GM19372 (cell line): ENCODE data around the gene POLD3.

Source experiments
- ATAC-seq: cut with Tn5 transposase; IDR thresholded peaks from one replicate; pipeline ENCODE4 v1.9.1; 2021; ENCODE audit warnings: mild to moderate bottlenecking, low read depth, moderate library complexity; ENCODE audit not compliant: unreplicated experiment

POLD3 gene

GRCh38 chr11:74672332-74672955 lies 80.1 kb downstream of the POLD3 start:
- no peak for ATAC-seq

GRCh38 chr11:74672956-74673692 lies 80.7 kb downstream of the POLD3 start:
- ATAC-seq: no peak

GRCh38 chr11:74673693-74674360 lies 81.4 kb downstream of the POLD3 start:
- no peak for ATAC-seq

GRCh38 chr11:74675761-74676160 lies 83.4 kb downstream of the POLD3 start:
- no peak for ATAC-seq

GRCh38 chr11:74676596-74676995 lies 84.2 kb downstream of the POLD3 start:
- ATAC-seq: no peak

DNA sequence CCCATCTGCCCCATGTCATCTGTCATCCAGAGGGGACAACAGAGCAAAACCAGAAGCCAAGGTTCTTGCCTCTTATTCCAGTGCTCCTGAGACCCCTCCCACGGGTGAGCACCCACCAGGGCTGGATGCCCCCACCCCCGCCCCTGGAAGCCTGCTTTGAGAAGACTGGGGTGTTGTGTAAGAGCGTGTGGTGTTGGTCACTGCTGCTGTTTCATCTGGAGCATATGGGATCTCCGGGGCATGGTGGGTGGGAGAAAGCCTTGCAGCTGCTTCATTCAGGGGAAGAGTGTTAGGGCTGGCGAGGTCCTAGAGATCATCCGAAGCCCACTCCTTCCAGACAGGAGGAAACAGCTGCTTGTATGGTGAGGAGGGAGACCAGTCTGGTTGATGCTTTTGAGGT lies 84.7 kb downstream of the POLD3 start:
- ATAC-seq: no peak

DNA sequence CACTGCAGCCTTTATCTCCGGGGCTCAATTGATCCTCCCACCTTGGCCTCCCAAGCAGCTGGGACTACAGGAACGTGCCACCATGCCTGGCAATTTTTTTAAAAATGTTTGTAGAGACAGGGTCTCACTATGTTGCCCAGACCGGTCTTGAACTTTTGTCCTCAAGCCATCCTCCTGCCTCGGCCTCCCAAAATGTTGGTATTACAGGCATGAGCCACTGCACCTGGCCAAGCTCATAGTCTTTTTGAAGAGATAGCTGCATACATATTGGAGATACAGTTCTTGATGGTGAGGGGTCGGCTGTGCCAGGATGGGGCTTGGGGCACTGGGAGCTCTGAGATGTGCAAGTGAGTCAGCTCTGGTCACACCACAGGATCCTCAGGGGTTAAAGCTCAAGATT lies 85.7 kb downstream of the POLD3 start:
- no peak for ATAC-seq

DNA sequence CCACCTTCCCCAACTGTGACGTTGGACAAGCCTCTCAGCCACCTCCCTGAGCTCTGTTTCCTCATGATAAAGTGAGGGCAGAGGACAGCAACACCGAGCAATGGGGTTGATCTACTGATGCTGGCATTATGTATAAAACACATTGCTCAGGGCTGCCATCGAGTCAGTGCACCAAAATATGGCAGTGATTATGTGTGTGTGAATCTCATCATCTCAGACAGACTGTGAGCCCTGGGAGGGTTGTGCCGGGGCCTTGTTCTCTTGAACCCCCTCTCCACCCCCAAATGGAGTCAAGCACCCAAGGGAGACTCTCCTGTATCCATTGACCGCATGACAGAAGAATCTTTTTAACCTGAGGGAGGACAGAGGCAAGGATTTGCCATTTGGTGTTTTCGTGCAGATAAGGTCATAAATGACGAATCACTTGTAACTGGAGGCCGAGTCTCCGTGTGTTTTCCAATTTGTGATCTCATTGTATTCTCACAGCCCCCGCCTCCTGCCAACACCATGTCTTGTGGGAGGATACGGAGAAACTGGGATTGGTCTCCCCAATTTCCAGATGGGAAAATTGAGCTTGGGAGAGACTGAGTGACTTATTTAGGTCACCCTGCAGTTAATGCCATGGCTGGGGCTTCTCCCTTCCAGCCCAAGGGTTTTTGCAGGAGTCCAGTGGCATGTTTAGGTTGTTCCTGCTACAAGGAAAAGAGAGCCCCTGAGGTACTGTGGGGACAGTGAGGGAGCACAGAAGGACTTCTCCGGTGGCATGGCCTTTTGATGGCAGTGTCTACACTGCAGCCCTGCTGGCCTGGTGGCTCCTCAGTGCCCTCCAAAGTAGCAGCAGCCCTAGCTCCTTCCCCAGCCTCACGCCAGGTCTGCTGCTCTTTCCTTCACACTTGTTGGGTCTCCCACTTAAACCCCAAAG lies 86.5 kb downstream of the POLD3 start:
- no peak for ATAC-seq

DNA sequence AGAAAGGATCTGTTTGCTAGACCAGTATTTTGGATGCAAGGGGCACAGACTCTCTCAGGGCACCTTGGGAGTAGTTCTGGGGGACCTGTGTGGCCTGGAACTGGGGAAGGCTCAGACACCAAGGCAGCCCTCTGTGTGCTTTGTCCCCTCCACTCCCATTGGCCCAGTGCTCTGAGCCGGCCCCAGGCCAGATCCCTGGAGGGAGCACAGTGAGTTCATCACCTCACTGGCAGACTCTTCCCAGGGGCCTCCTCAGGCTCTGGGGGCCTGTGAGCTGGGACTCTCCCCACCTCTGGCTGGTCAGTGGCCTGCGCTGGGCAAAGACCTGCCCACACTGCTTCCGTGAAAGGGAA lies 87.1 kb downstream of the POLD3 start:
- no peak for ATAC-seq

- ATAC-seq: no peak
These were observed 87.8 kb downstream of the POLD3 start for GRCh38 chr11:74680035-74680671.

DNA sequence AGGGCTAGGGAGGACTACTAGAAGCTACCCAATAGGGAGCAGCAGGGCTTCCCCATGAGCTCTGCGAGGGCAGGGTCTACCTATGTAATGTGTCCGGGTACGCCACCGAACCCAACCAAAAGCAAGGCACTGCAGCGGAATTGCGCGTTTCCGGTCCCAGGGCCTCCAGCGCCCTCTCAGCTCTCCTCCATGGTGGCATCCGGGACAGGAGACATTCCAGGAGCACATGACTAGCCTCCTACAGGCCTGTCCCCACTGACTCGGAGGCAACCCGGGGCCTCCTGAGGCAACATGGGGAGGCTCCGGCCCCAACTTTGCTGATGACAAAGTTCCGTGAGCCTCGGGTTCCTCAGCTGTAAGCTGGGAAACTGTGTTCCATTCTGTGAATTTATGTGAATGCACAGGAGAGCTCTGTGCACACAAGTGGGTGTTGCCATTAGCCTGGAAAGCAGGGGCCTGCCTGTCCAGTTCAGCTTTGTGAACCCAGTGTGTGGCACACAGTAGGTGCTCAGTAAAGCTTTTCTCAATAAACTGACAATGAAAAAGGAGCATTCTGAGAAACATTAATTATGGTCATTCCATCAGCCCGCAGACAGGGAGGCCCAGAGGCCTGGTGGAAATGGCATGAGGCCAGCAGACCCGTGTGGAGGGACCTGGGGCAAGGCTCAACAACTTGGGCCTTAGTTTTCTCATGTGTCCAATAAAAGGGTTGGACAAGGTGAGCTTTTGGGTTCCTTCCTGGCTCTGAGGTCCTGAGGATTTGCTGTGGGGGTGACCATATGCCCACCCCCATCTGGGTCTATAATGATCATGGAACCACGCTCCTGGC lies 88.5 kb downstream of the POLD3 start:
- no peak for ATAC-seq

DNA sequence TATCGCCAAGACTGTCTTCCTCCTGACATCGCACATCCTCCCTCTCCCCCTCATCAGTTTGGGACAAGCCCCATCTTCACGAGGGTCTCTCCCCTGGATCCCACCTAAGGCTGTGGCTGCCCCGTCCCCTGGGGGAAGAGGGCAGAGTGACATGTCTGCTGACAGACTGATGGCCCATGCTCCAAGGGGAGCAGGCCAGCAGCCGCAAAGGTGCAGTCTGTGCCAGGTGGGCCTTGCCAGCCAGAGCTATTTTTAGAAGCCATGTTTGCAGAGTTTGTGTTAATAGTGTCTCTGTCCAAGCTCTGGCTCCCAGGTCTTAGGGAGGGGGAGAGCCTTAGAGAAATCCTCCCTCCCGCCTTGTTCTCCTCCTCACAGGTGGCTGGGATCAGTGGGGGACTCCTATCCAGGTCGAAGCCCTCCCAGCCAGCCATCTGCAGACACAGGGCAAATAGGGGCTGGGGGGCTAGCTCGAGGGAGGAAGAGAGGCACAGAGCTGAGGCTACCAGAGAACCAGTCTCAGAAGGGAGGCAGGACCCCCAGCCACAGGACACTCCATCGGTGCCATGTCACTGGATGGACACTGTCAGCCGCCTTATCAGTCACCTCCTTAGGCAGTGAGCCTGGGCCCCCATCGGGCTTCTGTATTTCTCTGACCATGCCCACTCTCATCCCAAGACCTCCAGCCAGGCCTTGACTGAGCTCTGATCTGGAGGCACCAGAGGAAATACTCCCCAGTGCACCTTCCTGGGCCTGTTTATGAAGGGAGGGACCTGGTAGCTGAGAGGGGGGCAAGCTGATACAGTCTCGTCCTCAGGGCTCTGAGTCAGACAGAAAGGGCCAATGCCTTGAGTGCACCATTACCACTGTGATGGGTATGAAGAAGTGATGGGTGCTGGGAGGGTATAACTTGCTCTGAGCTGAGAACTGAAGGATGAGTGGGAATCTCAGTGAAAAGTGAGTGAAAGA lies 89.6 kb downstream of the POLD3 start:
- no peak for ATAC-seq

- ATAC-seq: no peak
These were observed 90.4 kb downstream of the POLD3 start for GRCh38 chr11:74682731-74683278.

DNA sequence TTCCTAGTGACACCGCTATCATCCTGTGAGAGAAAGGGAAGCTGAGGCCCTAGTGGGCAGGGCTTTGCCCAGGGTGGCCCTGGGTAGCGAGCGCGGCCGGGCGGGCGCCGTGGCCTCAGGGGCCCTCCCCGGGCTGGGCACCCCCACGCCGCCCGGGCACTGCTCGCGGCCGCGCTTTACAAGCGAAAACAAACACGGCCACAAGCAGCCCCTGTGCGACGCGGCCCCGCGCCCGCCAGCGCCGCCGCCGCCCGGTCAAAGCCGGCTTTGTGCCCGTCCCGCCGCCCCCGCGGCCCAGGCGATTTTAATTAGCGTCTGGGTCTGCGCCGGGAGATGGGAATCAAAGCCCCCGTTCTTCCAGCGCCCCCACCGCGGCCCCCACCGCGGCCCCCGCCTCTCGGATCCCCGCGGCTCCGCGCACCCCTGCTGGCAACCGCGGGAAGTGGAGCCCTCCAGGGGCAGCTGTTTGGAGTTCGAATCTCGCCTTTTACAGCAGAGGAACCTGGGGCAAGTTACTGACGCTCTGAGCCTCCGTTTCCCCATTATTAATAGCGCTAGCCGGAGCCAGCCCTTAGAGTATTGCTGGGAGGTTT lies 91.0 kb downstream of the POLD3 start:
- ATAC-seq: no peak

GRCh38 chr11:74683941-74684481 lies 91.6 kb downstream of the POLD3 start:
- no peak for ATAC-seq

DNA sequence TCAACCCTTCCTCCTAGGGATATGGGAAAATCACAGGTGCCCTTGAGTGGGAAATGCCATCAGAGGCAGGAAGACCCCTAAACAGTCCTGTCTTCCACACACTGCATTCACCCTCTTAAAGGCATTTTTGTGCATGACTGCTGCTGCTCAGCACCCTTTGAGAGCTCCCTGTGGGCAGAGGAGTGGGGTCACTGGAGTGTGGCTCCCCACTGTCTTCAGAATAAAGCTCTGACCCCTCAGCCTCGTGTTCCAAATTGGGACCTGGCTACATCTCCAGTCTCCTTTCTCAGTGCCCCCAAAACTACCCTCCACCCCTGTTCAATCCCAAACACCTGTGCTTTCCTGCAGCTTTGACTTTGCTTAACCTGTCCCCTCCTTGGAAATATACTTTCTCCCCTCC lies 92.3 kb downstream of the POLD3 start:
- no peak for ATAC-seq

GRCh38 chr11:74685338-74685737 lies 93.0 kb downstream of the POLD3 start:
- ATAC-seq: no peak
